Esophagus squamous epithelium (tissue), 4 donors: ENCODE measurements around the gene CCR5AS.

Source experiments
- POLR2A ChIP-seq, 4 donors: fragments of 450-650 bp; IDR thresholded peaks; one replicate each; pipeline ENCODE4 v1.6.1; 2017; ENCODE audit warnings: antibody characterized with exemption in 4 of 4, mild to moderate bottlenecking in 4 of 4, moderate library complexity in 3 of 4
- TF ChIP-seq, protein P1 (sequence below), 6 experiments: fragments of 450-650 bp in 4 of 6; fragments of 200-600 bp in 2 of 6; sonication (generic) in 2 of 6; IDR thresholded peaks; one replicate each; pipeline ENCODE4 v1.5.1; 2016 to 2019; ENCODE audit warnings: antibody characterized with exemption in 6 of 6, mild to moderate bottlenecking in 4 of 6, moderate library complexity in 4 of 6

- TF ChIP-seq, protein P1, sequence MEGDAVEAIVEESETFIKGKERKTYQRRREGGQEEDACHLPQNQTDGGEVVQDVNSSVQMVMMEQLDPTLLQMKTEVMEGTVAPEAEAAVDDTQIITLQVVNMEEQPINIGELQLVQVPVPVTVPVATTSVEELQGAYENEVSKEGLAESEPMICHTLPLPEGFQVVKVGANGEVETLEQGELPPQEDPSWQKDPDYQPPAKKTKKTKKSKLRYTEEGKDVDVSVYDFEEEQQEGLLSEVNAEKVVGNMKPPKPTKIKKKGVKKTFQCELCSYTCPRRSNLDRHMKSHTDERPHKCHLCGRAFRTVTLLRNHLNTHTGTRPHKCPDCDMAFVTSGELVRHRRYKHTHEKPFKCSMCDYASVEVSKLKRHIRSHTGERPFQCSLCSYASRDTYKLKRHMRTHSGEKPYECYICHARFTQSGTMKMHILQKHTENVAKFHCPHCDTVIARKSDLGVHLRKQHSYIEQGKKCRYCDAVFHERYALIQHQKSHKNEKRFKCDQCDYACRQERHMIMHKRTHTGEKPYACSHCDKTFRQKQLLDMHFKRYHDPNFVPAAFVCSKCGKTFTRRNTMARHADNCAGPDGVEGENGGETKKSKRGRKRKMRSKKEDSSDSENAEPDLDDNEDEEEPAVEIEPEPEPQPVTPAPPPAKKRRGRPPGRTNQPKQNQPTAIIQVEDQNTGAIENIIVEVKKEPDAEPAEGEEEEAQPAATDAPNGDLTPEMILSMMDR (IDR thresholded peaks at IDR 0.05), result no peak
- no peak for TF ChIP-seq POLR2A (IDR thresholded peaks at IDR 0.05)
These were observed 22.4 kb upstream of the CCR5AS start for GRCh38 chr3:46429250-46429649.
